DMS153 treated with DMSO at 0.1 percent for 48 hours (cell line): Measurements from ENCODE around the gene GRPEL1.
"Not testable (repeated sequence)": the region's sequence is repeated elsewhere in the genome, so short reads cannot be mapped to it uniquely, and the experiment has no call there.

Experiments
- DNase-seq: peaks from one replicate; lab custom pipeline; 2025; ENCODE audit not compliant: unreplicated experiment; lab: John Stamatoyannopoulos, UW

Gene GRPEL1

GRCh38 chr4:7094916-7095315, 27.1 kb upstream of the GRPEL1 start:
- DNase-seq = no peak

- DNase-seq = no peak
These were observed 24.2 kb upstream of the GRPEL1 start for GRCh38 chr4:7092026-7092425.

GRCh38 chr4:7089213-7089986, 21.5 kb upstream of the GRPEL1 start:
- DNase-seq = no peak

GRCh38 chr4:7087036-7087435, 19.2 kb upstream of the GRPEL1 start:
- DNase-seq = no peak

GRCh38 chr4:7086384-7086783, 18.5 kb upstream of the GRPEL1 start:
- no peak for DNase-seq

GRCh38 chr4:7084564-7084961, 16.7 kb upstream of the GRPEL1 start:
- DNase-seq = not testable (repeated sequence)

GRCh38 chr4:7083597-7084563, 16.0 kb upstream of the GRPEL1 start:
- no peak for DNase-seq

- DNase-seq = not testable (repeated sequence)
These were observed 12.0 kb upstream of the GRPEL1 start for GRCh38 chr4:7079909-7080308.

GRCh38 chr4:7079483-7079882, 11.6 kb upstream of the GRPEL1 start:
- not testable (repeated sequence) for DNase-seq

GRCh38 chr4:7078025-7078424, 10.2 kb upstream of the GRPEL1 start:
- no peak for DNase-seq

GRCh38 chr4:7077371-7077770, 9.5 kb upstream of the GRPEL1 start:
- no peak for DNase-seq

GRCh38 chr4:7076696-7077082, 8.8 kb upstream of the GRPEL1 start:
- no peak for DNase-seq

- no peak for DNase-seq
These were observed 8.3 kb upstream of the GRPEL1 start for GRCh38 chr4:7075962-7076695.

GRCh38 chr4:7074426-7074825, 6.6 kb upstream of the GRPEL1 start:
- no peak for DNase-seq

- DNase-seq = no peak
These were observed 5.9 kb upstream of the GRPEL1 start for GRCh38 chr4:7073526-7074390.

- DNase-seq = no peak
These were observed 5.2 kb upstream of the GRPEL1 start for GRCh38 chr4:7073059-7073458.

GRCh38 chr4:7070729-7071511, 3.1 kb upstream of the GRPEL1 start:
- DNase-seq = peak; percentile 35

- DNase-seq = no peak
These were observed 1.0 kb upstream of the GRPEL1 start for GRCh38 chr4:7068883-7069282.

GRCh38 chr4:7068279-7068842, 497 bp upstream of the GRPEL1 start:
- no peak for DNase-seq
